ENCODE data around the gene PHYH.

GRCh38 chr10:13335881-13336280 is 36.0 kb upstream of the PHYH start:
- TF ChIP-seq CTCF (IDR thresholded peaks at IDR 0.05; ENCODE audit: low read length): no peak
- TF ChIP-seq EZH2 (IDR thresholded peaks at IDR 0.05; ENCODE audit: borderline replicate concordance, low read length): no peak
